HepG2 (cell line): ENCODE measurements around the gene UNCX. TPM values are rescaled to one million over a fixed set of nuclear protein-coding genes. Genes with fewer than 3 reads are reported as not detected.

ENCODE experiments used
- ATAC-seq: fragments of 200-7000 bp; cut with Tn5 transposase; 3 replicates; pipeline ENCODE4 v1.9.1; 2020; ENCODE audit warnings: mild to moderate bottlenecking, moderate library complexity
- BruUV-seq: library from RNA; stranded (reverse); fragments of 400-500 nt; replicated peaks from 2 replicates; lab custom pipeline; 2021; lab: Mats Ljungman, UMichigan
- CTCF ChIA-PET: fragments of 300-600 bp; formaldehyde crosslinking; extraction: SDS; loops from one replicate; lab custom pipeline; 2021; ENCODE audit warnings: low total read pairs, inconsistent platforms, low intra/inter-chr PET ratio; lab: Yijun Ruan, JAX
- POLR2A ChIA-PET: fragments of 350-600 bp; sonication (Branson Sonifier 250); formaldehyde crosslinking; loops from one replicate; lab custom pipeline; 2020; ENCODE audit warnings: antibody characterized with exemption, inconsistent platforms; lab: Yijun Ruan, JAX
- DNase-seq: peaks from one replicate; pipeline ENCODE4 v3.0.0-alpha.2; 2015; ENCODE audit warnings: low spot score
- FAIRE-seq: peaks from 3 replicates; lab custom pipeline; 2011; peaks lifted over from hg19 to GRCh38; lab: Jason Lieb, UNC
- H2AFZ ChIP-seq: one replicate; pipeline ENCODE4 v1.6.1; 2011; ENCODE audit warnings: low read length, inconsistent platforms
- H3K27ac ChIP-seq: fragments of 300-600 bp; 3 replicates; pipeline ENCODE4 v1.8.0; 2011; ENCODE audit warnings: mixed run types, mild to moderate bottlenecking, mixed read lengths, low read length, inconsistent platforms; ENCODE audit not compliant: insufficient read depth; ENCODE audit errors: extremely low read length
- H3K27me3 ChIP-seq, 2 experiments: fragments of 200-600 bp in 1 of 2; 2 replicates in 1 of 2; 3 replicates in 1 of 2; pipeline versions ENCODE4 v1.6.0 to v1.8.0; 2011; ENCODE audit warnings: low read length in 2 of 2, mild to moderate bottlenecking in 2 of 2, moderate library complexity in 2 of 2, inconsistent platforms in 1 of 2; ENCODE audit not compliant: insufficient read depth in 2 of 2, control insufficient read depth in 1 of 2
- H3K36me3 ChIP-seq, 2 experiments: fragments of 200-600 bp in 1 of 2; replicated peaks in 1 of 2; 2 replicates in 1 of 2; 3 replicates in 1 of 2; pipeline versions ENCODE4 v1.5.1 to v1.8.0; 2011; ENCODE audit warnings: low read length in 2 of 2, inconsistent platforms in 1 of 2; ENCODE audit not compliant: insufficient read depth in 2 of 2, control insufficient read depth in 1 of 2
- H3K4me1 ChIP-seq: 2 replicates; pipeline ENCODE4 v1.5.1; 2012; ENCODE audit warnings: low read length, inconsistent platforms; ENCODE audit not compliant: insufficient read depth
- H3K4me2 ChIP-seq: 2 replicates; pipeline ENCODE4 v1.6.0; 2011; ENCODE audit warnings: low read depth, low read length, inconsistent platforms
- H3K4me3 ChIP-seq, 3 experiments: fragments of 200-600 bp in 1 of 3; sonication (generic), shearing (Covaris generic) in 1 of 3; replicated peaks in 1 of 3; 2 replicates each; pipeline ENCODE4 v1.5.1; 2011 to 2016; ENCODE audit warnings: low read length in 3 of 3, inconsistent platforms in 2 of 3, low read depth in 2 of 3, mild to moderate bottlenecking in 2 of 3, control low read depth in 1 of 3, mixed read lengths in 1 of 3; ENCODE audit not compliant: insufficient read depth in 1 of 3
- H3K79me2 ChIP-seq: one replicate; pipeline ENCODE4 v1.6.1; 2011; ENCODE audit warnings: low read length, inconsistent platforms; ENCODE audit not compliant: insufficient read depth
- H3K9ac ChIP-seq: 2 replicates; pipeline ENCODE4 v1.6.0; 2011; ENCODE audit warnings: mild to moderate bottlenecking, low read depth, low read length, inconsistent platforms; ENCODE audit not compliant: insufficient read depth
- H3K9me3 ChIP-seq: 2 replicates; pipeline ENCODE4 v1.5.1; 2012; ENCODE audit warnings: mild to moderate bottlenecking, low read length
- H4K20me1 ChIP-seq: 2 replicates; pipeline ENCODE4 v1.6.0; 2011; ENCODE audit warnings: inconsistent platforms, mild to moderate bottlenecking, low read length, moderate library complexity; ENCODE audit not compliant: insufficient read depth
- ATF7 ChIP-seq, 2 experiments: fragments of 450-650 bp in 1 of 2; sonication (generic) in 1 of 2; formaldehyde crosslinking in 1 of 2; IDR thresholded peaks; 2 replicates each; pipeline versions ENCODE4 v1.4.0 to v1.6.1; 2016 to 2020; ENCODE audit warnings: antibody characterized with exemption in 1 of 2, mild to moderate bottlenecking in 1 of 2, missing genetic modification reagents in 1 of 2
- DNMT1 ChIP-seq: sonication (generic); formaldehyde crosslinking; IDR thresholded peaks from 2 replicates; pipeline ENCODE4 v1.5.1; 2020; ENCODE audit warnings: mild to moderate bottlenecking, missing genetic modification reagents
- HMGXB3 ChIP-seq: sonication (generic); formaldehyde crosslinking; IDR thresholded peaks from 2 replicates; pipeline ENCODE4 v1.4.0; 2020; ENCODE audit warnings: missing genetic modification reagents, borderline replicate concordance
- IKZF5 ChIP-seq: IDR thresholded peaks from 2 replicates; pipeline ENCODE4 v1.6.1; 2018; ENCODE audit warnings: missing genetic modification reagents, mild to moderate bottlenecking, missing compliant biosample characterization
- PITX1 ChIP-seq: sonication (generic); formaldehyde crosslinking; IDR thresholded peaks from 2 replicates; pipeline ENCODE4 v1.5.1; 2020; ENCODE audit warnings: mild to moderate bottlenecking, missing genetic modification reagents
- ZNF18 ChIP-seq: sonication (generic); formaldehyde crosslinking; IDR thresholded peaks from 2 replicates; pipeline ENCODE4 v1.8.0; 2022; ENCODE audit warnings: mild to moderate bottlenecking, missing genetic modification reagents; ENCODE audit not compliant: insufficient replicate concordance
- ZNF333 ChIP-seq: sonication (generic); formaldehyde crosslinking; IDR thresholded peaks from 2 replicates; pipeline ENCODE4 v1.4.0; 2020; ENCODE audit warnings: mild to moderate bottlenecking, missing genetic modification reagents, borderline replicate concordance
- ZNF549 ChIP-seq: sonication (generic); formaldehyde crosslinking; IDR thresholded peaks from 2 replicates; pipeline ENCODE4 v1.5.0; 2020; ENCODE audit warnings: missing genetic modification reagents
- WGBS: methylation state at CpG from one replicate; pipeline ENCODE4 v1.1.6; 2017; ENCODE audit warnings: low lambda C conversion rate; 5-methylcytosine and 5-hydroxymethylcytosine counted together
- in situ Hi-C: cut with HindIII; loops from 2 replicates; pipeline ENCODE4 v1.10.0; 2017; ENCODE audit warnings: low pct_unique_long_range_greater_than_20kb; ENCODE audit not compliant: extremely low pct_ligation_motif_present
- intact Hi-C: fragments of 100-400 bp; cut with micrococcal nuclease; formaldehyde crosslinking; loops from one replicate; pipeline ENCODE4 v1.10.0; 2022; ENCODE audit not compliant: unreplicated experiment
- polyA plus RNA-seq, 8 experiments: library from polyadenylated mRNA; depleted of rRNA in 3 of 8; stranded (reverse) in 7 of 8; unstranded in 1 of 8; fragments of >200 nt; fragmentation: Illumina TruSeq in 4 of 8; extraction: Trizol in 4 of 8; gene quantifications; 2 replicates each; pipeline versions ENCODE4 v1.2.1 to v1.2.3, GENCODE V29; 2011 to 2016; ENCODE audit warnings: low read depth in 4 of 8, missing spikeins in 1 of 8, mixed read lengths in 1 of 8; ENCODE audit not compliant: insufficient read depth in 1 of 8
- total RNA-seq, 5 experiments: library from RNA; depleted of rRNA; stranded (reverse); fragments of >200 nt; fragmentation: Illumina TruSeq; extraction: Trizol; gene quantifications; 2 replicates each; pipeline ENCODE4 v1.2.3, GENCODE V29; 2016; ENCODE audit warnings: low read depth in 1 of 5

UNCX gene
- total and polyA plus RNA-seq, 2 of the 13 experiments (the other 11 are each of a cell fraction or from before 2014, with no cell fraction given): not detected

- no peak for DNase-seq
- WGBS: 35% methylated on average over 15 of the region's 15 CpGs
- peaks cover 8% of the 10 kb centered on the region; the same call in 1 of the 2 replicates for H3K4me1 ChIP-seq
These were observed 40.4 kb upstream of the UNCX start for GRCh38 chr7:1192171-1192676.

GRCh38 chr7:1193593-1194424, 38.9 kb upstream of the UNCX start:
- H3K4me2 ChIP-seq: no peak overlapping the region
- H3K36me3 ChIP-seq: no peaks in the 10 kb centered on the region
- H3K27ac ChIP-seq: no peak overlapping the region
- WGBS: 17% methylated on average over 9 of the region's 36 CpGs
- BruUV-seq: no TSS peak
- H3K79me2 ChIP-seq: no peaks in the 10 kb centered on the region
- H2AFZ ChIP-seq: no peak overlapping the region
- no peaks in the 10 kb centered on the region for H4K20me1 ChIP-seq
- FAIRE-seq: no peak
- peaks cover 8% of the 10 kb centered on the region; the same call in 1 of the 2 replicates for H3K4me1 ChIP-seq
- ChIA-PET CTCF (no interaction called here), POLR2A (no interaction called here)
- H3K9me3 ChIP-seq: no peaks in the 10 kb centered on the region
- peak; percentile 67 for ATAC-seq
- no peak overlapping the region for H3K4me3 ChIP-seq
- peaks cover 11 to 70% of the 10 kb centered on the region in 2 experiments for H3K27me3 ChIP-seq
- intact Hi-C loops: no loop called here
- in situ Hi-C loops: no loop called here
- no peak for DNase-seq
- no peak overlapping the region for H3K9ac ChIP-seq
- TF ChIP-seq PITX1 (CRISPR knock-in tag) (no peak), HMGXB3 (CRISPR knock-in tag) (no peak), ATF7 (IDR thresholded peaks at IDR 0.05) (no peak), ATF7 (CRISPR knock-in tag; IDR thresholded peaks at IDR 0.05) (no peak), ZNF18 (no peak), DNMT1 (CRISPR knock-in tag) (no peak), IKZF5 (CRISPR knock-in tag) (no peak), ZNF333 (no peak)

More at GRCh38 chr7:1192171-1192676, 40.4 kb upstream of the UNCX start:
- H3K36me3 ChIP-seq: no peaks in the 10 kb centered on the region
- in situ Hi-C loops: no loop called here
- H3K4me2 ChIP-seq: no peak overlapping the region
- no peaks in the 10 kb centered on the region for H3K79me2 ChIP-seq
- ATAC-seq: no peak
- no TSS peak for BruUV-seq
- no peak overlapping the region for H3K9ac ChIP-seq
- H2AFZ ChIP-seq: no peak overlapping the region
- intact Hi-C loops: no loop called here
- H3K27me3 ChIP-seq: peaks cover 13 to 77% of the 10 kb centered on the region in 2 experiments
- peak; percentile 91 for TF ChIP-seq ATF7 (IDR thresholded peaks at IDR 0.05)
- no peak for TF ChIP-seq ATF7 (CRISPR knock-in tag; IDR thresholded peaks at IDR 0.05)
- no peak for TF ChIP-seq ZNF549
- no peaks in the 10 kb centered on the region for H3K9me3 ChIP-seq
- no peaks in the 10 kb centered on the region for H4K20me1 ChIP-seq
- no peak overlapping the region for H3K27ac ChIP-seq
- ChIA-PET POLR2A (interaction anchor here (0.9 kb wide), 1 partner anchor 237 kb away, joined by 3 read pairs; no protein-coding TSS in a partner anchor), CTCF (no interaction called here)
- no peak overlapping the region for H3K4me3 ChIP-seq
- no peak for FAIRE-seq
